ENCODE data around the gene MSI2. TPM values are rescaled to one million over a fixed set of nuclear protein-coding genes. Genes with fewer than 3 reads are reported as not detected.

MSI2 gene
- total and polyA plus RNA-seq, 2 experiments from 2014 or later: 18.9 to 41.8 TPM

- TF ChIP-seq ZNF462 (CRISPR knock-in tag; IDR thresholded peaks at IDR 0.05): no peak
- TF ChIP-seq CTCF (conservative IDR thresholded peaks at IDR 0.05; ENCODE audit: low read depth in 2 of 2): no peak
- TF ChIP-seq ZNF331 (CRISPR knock-in tag; IDR thresholded peaks at IDR 0.05; ENCODE audit: low read depth): no peak
Measured at GRCh38 chr17:57537524-57538410, 281.4 kb downstream of the MSI2 start (continued).

GRCh38 chr17:57538736-57539456 lies 282.6 kb downstream of the MSI2 start:
- no peaks in the 10 kb centered on the region for H3K36me3 ChIP-seq (ENCODE audit: insufficient read depth)
- Mint-ChIP-seq H3K27ac (no peak overlapping the region), H3K4me3 (no peak overlapping the region), H3K27me3 (ENCODE audit: insufficient read depth, low read depth, poor library complexity) (peaks cover 3% of the 10 kb centered on the region), H3K9me3 (no peaks in the 10 kb centered on the region), H3K4me1 (peaks cover 44% of the 10 kb centered on the region), H3K36me3 (ENCODE audit: low read depth) (no peaks in the 10 kb centered on the region)
- no peak overlapping the region for H3K4me2 ChIP-seq
- H2AFZ ChIP-seq: no peak overlapping the region
- H3K27me3 ChIP-seq (ENCODE audit: insufficient read depth): no peaks in the 10 kb centered on the region
- H3K79me2 ChIP-seq (replicated peaks; ENCODE audit: insufficient read depth): no peaks in the 10 kb centered on the region
- no peak overlapping the region for H3K27ac ChIP-seq (ENCODE audit: low read depth)
- peaks cover 7% of the 10 kb centered on the region; the same call in 1 of the 2 replicates for H3K4me1 ChIP-seq (ENCODE audit: insufficient read depth)
- no peaks in the 10 kb centered on the region; the same call in 1 of the 2 replicates for H3K9me2 ChIP-seq (ENCODE audit: insufficient read depth)
- no peaks in the 10 kb centered on the region for H3F3A ChIP-seq (replicated peaks; ENCODE audit: low read depth)
- no peak for ATAC-seq
- H3K4me3 ChIP-seq: no peak overlapping the region
- H4K20me1 ChIP-seq (replicated peaks; ENCODE audit: insufficient read depth): peaks cover 3% of the 10 kb centered on the region; the same call in 1 of the 2 replicates
- no peak for DNase-seq (ENCODE audit: low spot score)
- no peak for TF ChIP-seq CREB1 (CRISPR knock-in tag; IDR thresholded peaks at IDR 0.05; ENCODE audit: low read depth)
- TF ChIP-seq EZH2 (IDR thresholded peaks at IDR 0.05; ENCODE audit: low read depth, unreplicated experiment): no peak
- TF ChIP-seq CTCF (conservative IDR thresholded peaks at IDR 0.05; ENCODE audit: low read depth in 2 of 2): no peak
- TF ChIP-seq POLR2AphosphoS5 (IDR thresholded peaks at IDR 0.05; ENCODE audit: low read depth): no peak
- no peak for TF ChIP-seq ZNF331 (CRISPR knock-in tag; IDR thresholded peaks at IDR 0.05; ENCODE audit: low read depth)
- TF ChIP-seq ZNF114 (CRISPR knock-in tag; IDR thresholded peaks at IDR 0.05): no peak
- no peak for TF ChIP-seq JUNB (IDR thresholded peaks at IDR 0.05; ENCODE audit: unreplicated experiment)

All from GM23338 (cell line).